Suprapubic skin (tissue), 4 donors: Measurements from ENCODE around the gene ADAT3. TPM values are rescaled to one million over a fixed set of nuclear protein-coding genes. Genes with fewer than 3 reads are reported as not detected.

Experiments used
- DNase-seq, 2 donors: peaks; one replicate each; pipeline ENCODE4 v3.0.0-alpha.2; 2019; ENCODE audit warnings: low spot score in 2 of 2
- H3K27ac ChIP-seq: fragments of 200-600 bp; sonication (generic); one replicate; pipeline ENCODE4 v1.5.1; 2019
- H3K27me3 ChIP-seq: fragments of 200-600 bp; sonication (generic); one replicate; pipeline ENCODE4 v1.5.1; 2019
- H3K36me3 ChIP-seq: fragments of 200-600 bp; sonication (generic); one replicate; pipeline ENCODE4 v1.5.1; 2019
- H3K4me1 ChIP-seq: fragments of 200-600 bp; sonication (generic); one replicate; pipeline ENCODE4 v1.5.1; 2019
- H3K4me3 ChIP-seq: fragments of 200-600 bp; sonication (generic); one replicate; pipeline ENCODE4 v1.5.1; 2019; ENCODE audit warnings: mild to moderate bottlenecking
- H3K9me3 ChIP-seq: fragments of 200-600 bp; sonication (generic); one replicate; pipeline ENCODE4 v1.5.1; 2019
- EP300 ChIP-seq: sonication (generic); formaldehyde crosslinking; IDR thresholded peaks from one replicate; pipeline ENCODE4 v1.6.1; 2017; ENCODE audit warnings: antibody characterized with exemption
- POLR2A ChIP-seq, 2 donors: fragments of 450-650 bp; IDR thresholded peaks; one replicate each; pipeline ENCODE4 v1.6.1; 2017; ENCODE audit warnings: antibody characterized with exemption in 2 of 2, mild to moderate bottlenecking in 2 of 2, moderate library complexity in 2 of 2
- POLR2AphosphoS5 ChIP-seq, 3 donors: sonication (generic); formaldehyde crosslinking; IDR thresholded peaks; one replicate each; pipeline ENCODE4 v1.6.1; 2017; ENCODE audit warnings: antibody characterized with exemption in 3 of 3
- WGBS: methylation state at CpG from one replicate; pipeline ENCODE4 v1.1.5; 2018; 5-methylcytosine and 5-hydroxymethylcytosine counted together
- total RNA-seq, 4 donors: library from RNA; depleted of rRNA; stranded (reverse); fragments of >200 nt; gene quantifications; one replicate each; pipeline ENCODE4 v1.1.0, GENCODE V29; 2016
- TF ChIP-seq, protein P1 (sequence below), 2 donors: fragments of 200-600 bp in 1 of 2; fragments of 450-650 bp in 1 of 2; sonication (generic) in 1 of 2; IDR thresholded peaks; one replicate each; pipeline ENCODE4 v1.5.1; 2016 to 2019; ENCODE audit warnings: antibody characterized with exemption in 2 of 2, mild to moderate bottlenecking in 1 of 2, moderate library complexity in 1 of 2

Gene ADAT3
- total RNA-seq, 4 donors from 2014 or later: 13.4 to 26.7 (median 22.3) TPM

DNA sequence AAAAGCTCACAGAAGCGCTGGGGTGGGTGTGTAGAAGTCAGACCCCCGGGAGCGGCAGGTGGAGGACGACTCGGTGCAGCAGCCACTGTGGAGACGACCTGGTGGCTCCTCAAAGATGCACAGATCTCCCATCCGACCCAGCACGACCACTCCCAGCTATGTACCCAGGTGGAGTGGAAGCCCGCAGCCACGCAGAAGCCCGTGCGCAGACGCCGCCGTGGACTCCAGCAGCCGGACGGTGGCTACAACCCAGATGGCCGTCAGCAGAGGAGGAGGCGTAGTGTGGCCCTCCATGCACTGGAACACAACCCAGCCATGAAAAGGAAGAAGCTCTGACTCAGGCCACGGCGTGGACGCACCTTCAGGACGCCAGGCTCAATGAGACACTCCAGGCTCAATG, 57.5 kb downstream of the ADAT3 start:
- WGBS: 94% methylated on average over 10 of the region's 23 CpGs
- TF ChIP-seq EP300 (no peak), POLR2A (IDR thresholded peaks at IDR 0.05) (no peak), POLR2AphosphoS5 (IDR thresholded peaks at IDR 0.05) (no peak)
- TF ChIP-seq, protein P1, sequence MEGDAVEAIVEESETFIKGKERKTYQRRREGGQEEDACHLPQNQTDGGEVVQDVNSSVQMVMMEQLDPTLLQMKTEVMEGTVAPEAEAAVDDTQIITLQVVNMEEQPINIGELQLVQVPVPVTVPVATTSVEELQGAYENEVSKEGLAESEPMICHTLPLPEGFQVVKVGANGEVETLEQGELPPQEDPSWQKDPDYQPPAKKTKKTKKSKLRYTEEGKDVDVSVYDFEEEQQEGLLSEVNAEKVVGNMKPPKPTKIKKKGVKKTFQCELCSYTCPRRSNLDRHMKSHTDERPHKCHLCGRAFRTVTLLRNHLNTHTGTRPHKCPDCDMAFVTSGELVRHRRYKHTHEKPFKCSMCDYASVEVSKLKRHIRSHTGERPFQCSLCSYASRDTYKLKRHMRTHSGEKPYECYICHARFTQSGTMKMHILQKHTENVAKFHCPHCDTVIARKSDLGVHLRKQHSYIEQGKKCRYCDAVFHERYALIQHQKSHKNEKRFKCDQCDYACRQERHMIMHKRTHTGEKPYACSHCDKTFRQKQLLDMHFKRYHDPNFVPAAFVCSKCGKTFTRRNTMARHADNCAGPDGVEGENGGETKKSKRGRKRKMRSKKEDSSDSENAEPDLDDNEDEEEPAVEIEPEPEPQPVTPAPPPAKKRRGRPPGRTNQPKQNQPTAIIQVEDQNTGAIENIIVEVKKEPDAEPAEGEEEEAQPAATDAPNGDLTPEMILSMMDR (IDR thresholded peaks at IDR 0.05): no peak
- H3K4me3 ChIP-seq: no peak overlapping the region
- no peaks in the 10 kb centered on the region for H3K4me1 ChIP-seq
- H3K9me3 ChIP-seq: no peaks in the 10 kb centered on the region
- no peak for DNase-seq
- H3K27me3 ChIP-seq: no peaks in the 10 kb centered on the region
- no peak overlapping the region for H3K27ac ChIP-seq
- peaks cover 6% of the 10 kb centered on the region for H3K36me3 ChIP-seq

Other genes with a start within 250 kb of the ADAT3 start
- not detected for gene ONECUT3, start 151.9 kb upstream of the ADAT3 start, total RNA-seq
- gene ATP8B3, start 93.1 kb upstream of the ADAT3 start, total RNA-seq: 1 to 10 TPM; 1.5 to 3.8 (median 1.8) TPM
- 10 to 100 TPM; 31.8 to 63.1 (median 38.3) TPM for gene REXO1, start 56.9 kb upstream of the ADAT3 start, total RNA-seq
- gene KLF16, start 41.8 kb upstream of the ADAT3 start, total RNA-seq: 10 to 100 TPM; 12.1 to 30.8 (median 20.9) TPM
- gene ABHD17A, start 19.9 kb upstream of the ADAT3 start, total RNA-seq: 100 to 1,000 TPM in 3 of 4 donors, 10 to 100 TPM in 1; 82.3 to 120 (median 110) TPM
- 100 to 1,000 TPM in 2 of 4 donors, 10 to 100 TPM in 2; 68.1 to 119 (median 103) TPM for gene SCAMP4, start within 50 bp of the ADAT3 start, total RNA-seq
- 10 to 100 TPM; 46.1 to 89.0 (median 59.3) TPM for gene CSNK1G2, start 35.8 kb downstream of the ADAT3 start, total RNA-seq
- 100 to 1,000 TPM in 1 of 4 donors, 10 to 100 TPM in 3; 83.0 to 101 (median 90.3) TPM for gene BTBD2, start 110.3 kb downstream of the ADAT3 start, total RNA-seq
- gene MKNK2, start 145.8 kb downstream of the ADAT3 start, total RNA-seq: 100 to 1,000 TPM; 209 to 249 (median 219) TPM
- 10 to 100 TPM; 23.7 to 29.4 (median 28.1) TPM for gene MOB3A, start 190.9 kb downstream of the ADAT3 start, total RNA-seq
- gene IZUMO4, start 191.5 kb downstream of the ADAT3 start, total RNA-seq: 1 to 10 TPM; 2.1 to 8.1 (median 6.4) TPM
- gene AP3D1, start 246.2 kb downstream of the ADAT3 start, total RNA-seq: 10 to 100 TPM; 65.4 to 99.4 (median 85.4) TPM